Ovary (tissue), 3 donors: ENCODE measurements around the gene RNF138.

ENCODE experiments used
- CTCF ChIP-seq, 3 donors: fragments of 450-650 bp in 2 of 3; fragments of 200-600 bp in 1 of 3; IDR thresholded peaks; one replicate each; pipeline versions ENCODE4 v1.5.1 to v1.8.0; 2016 to 2022; ENCODE audit warnings: antibody characterized with exemption in 3 of 3, mild to moderate bottlenecking in 1 of 3
- EP300 ChIP-seq: sonication (generic); formaldehyde crosslinking; IDR thresholded peaks from one replicate; pipeline ENCODE4 v1.6.1; 2017; ENCODE audit warnings: antibody characterized with exemption
- POLR2A ChIP-seq: fragments of 450-650 bp; IDR thresholded peaks from one replicate; pipeline ENCODE4 v1.6.1; 2017; ENCODE audit warnings: antibody characterized with exemption, mild to moderate bottlenecking, moderate library complexity
- donor health status: DM: no; HTN: no; CAD: no.

GRCh38 chr18:32177530-32177929, 85.9 kb downstream of the RNF138 start:
- TF ChIP-seq CTCF (IDR thresholded peaks at IDR 0.05) (no peak), EP300 (no peak), POLR2A (no peak)
